ENCODE measurements around the gene EMILIN1.

EMILIN1 gene

DNA sequence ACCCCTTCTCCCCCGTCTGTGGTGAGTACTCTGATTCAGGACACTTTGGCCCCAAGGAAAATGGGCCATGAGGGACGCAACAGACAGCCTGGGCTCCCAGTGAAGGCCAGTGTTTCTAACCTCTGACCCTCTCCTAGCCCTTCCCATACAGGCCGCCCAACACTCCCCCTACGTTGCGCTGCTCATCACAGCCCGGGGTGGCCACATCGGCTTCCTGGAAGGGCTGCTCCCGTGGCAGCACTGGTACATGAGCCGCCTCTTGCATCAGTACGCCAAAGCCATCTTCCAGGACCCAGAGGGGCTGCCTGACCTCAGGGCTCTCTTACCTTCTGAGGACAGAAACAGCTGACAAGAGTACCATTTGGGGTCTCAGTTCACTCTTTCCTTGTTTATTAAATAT is 52.0 kb downstream of the EMILIN1 start:
- no peak for TF ChIP-seq BHLHE40 (IDR thresholded peaks at IDR 0.05; ENCODE audit: borderline replicate concordance)
- no peak for TF ChIP-seq NFRKB (IDR thresholded peaks at IDR 0.05)
- TF ChIP-seq FOXA1 (IDR thresholded peaks at IDR 0.05): no peak
- TF ChIP-seq HDGF (IDR thresholded peaks at IDR 0.05; ENCODE audit: borderline replicate concordance): no peak
- POLR2A ChIA-PET: no interaction called here

DNA sequence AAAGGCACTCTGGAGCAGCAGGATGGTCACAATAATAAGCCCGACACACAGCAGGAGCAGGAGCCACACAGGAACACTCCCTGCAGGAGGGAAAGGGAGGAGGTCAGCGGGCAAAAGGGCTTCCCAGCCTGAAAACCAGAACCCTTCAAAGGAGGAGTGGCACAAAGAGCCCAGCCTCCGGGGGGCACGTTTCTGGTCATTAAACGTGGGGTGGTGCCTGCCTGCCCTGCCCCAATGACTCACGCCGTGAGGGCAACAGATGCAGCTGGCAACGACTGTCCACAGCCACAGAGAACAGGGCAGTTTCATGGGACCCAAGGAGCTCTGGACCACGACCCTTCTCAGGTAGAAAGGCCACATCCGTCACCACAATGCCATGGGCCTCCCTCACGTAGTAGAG is 53.0 kb downstream of the EMILIN1 start:
- CTCF ChIA-PET: interaction anchor here (0.6 kb wide), 1 partner anchor 149 kb away, joined by 3 read pairs; no protein-coding TSS in a partner anchor
- no peak for DNase-seq (ENCODE audit: extremely low spot score)
- POLR2A ChIA-PET: no interaction called here
- TF ChIP-seq NFRKB (IDR thresholded peaks at IDR 0.05): no peak

More for the DNA sequence above, 52.0 kb downstream of the EMILIN1 start:
- DNase-seq (ENCODE audit: extremely low spot score): no peak
- CTCF ChIA-PET: no interaction called here

DNA sequence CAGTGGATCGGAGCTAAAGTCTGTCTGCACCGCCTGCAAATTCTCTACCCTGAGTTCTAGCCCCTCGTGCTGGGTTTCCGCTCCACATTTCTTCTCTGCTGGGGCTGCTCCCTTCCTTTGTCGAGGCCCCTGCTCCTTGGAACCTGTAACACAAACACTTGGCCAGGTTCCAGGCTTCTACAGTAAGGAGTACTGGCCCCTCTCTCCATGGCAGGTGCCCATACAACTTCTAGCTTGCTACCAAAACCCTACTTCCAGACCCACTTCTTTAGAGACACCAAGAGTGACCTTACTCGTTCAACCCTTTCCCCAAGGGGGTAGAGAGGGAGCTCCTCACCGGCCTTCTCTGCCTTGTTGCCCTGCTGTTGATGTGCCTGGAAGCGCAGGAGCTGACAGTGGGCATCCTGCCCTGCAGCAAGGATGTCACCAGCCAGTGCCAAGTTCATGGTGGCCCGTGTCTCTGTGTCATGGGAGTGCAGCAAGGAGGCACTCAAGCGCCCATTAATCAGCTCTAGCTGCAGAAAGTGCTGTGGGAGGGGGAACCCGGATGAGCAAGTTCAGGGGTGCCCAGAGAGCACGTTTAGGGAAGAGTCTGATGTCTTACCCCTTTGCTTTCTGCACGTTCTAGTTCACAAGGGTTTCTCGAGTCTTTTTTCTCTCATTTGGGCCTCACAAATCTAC is 54.9 kb downstream of the EMILIN1 start:
- DNase-seq (ENCODE audit: extremely low spot score): no peak
- POLR2A ChIA-PET: interaction anchor here (0.7 to 2.9 kb wide), 7 partner anchors 9 to 82 kb away, joined by 3 to 42 read pairs (median 3); partner anchors contain the start of genes ABHD1, AGBL5 and TCF23
- TF ChIP-seq CTBP1 (IDR thresholded peaks at IDR 0.05; ENCODE audit: borderline replicate concordance) (no peak), HDGF (IDR thresholded peaks at IDR 0.05; ENCODE audit: borderline replicate concordance) (no peak), LEF1 (IDR thresholded peaks at IDR 0.05; ENCODE audit: borderline replicate concordance) (no peak), ARNT (IDR thresholded peaks at IDR 0.05) (no peak), SP1 (IDR thresholded peaks at IDR 0.05) (no peak)
- CTCF ChIA-PET: interaction anchor here (0.6 to 1.1 kb wide), 4 partner anchors 17 to 80 kb away, joined by 3 to 5 read pairs (median 4); no protein-coding TSS in a partner anchor

DNA sequence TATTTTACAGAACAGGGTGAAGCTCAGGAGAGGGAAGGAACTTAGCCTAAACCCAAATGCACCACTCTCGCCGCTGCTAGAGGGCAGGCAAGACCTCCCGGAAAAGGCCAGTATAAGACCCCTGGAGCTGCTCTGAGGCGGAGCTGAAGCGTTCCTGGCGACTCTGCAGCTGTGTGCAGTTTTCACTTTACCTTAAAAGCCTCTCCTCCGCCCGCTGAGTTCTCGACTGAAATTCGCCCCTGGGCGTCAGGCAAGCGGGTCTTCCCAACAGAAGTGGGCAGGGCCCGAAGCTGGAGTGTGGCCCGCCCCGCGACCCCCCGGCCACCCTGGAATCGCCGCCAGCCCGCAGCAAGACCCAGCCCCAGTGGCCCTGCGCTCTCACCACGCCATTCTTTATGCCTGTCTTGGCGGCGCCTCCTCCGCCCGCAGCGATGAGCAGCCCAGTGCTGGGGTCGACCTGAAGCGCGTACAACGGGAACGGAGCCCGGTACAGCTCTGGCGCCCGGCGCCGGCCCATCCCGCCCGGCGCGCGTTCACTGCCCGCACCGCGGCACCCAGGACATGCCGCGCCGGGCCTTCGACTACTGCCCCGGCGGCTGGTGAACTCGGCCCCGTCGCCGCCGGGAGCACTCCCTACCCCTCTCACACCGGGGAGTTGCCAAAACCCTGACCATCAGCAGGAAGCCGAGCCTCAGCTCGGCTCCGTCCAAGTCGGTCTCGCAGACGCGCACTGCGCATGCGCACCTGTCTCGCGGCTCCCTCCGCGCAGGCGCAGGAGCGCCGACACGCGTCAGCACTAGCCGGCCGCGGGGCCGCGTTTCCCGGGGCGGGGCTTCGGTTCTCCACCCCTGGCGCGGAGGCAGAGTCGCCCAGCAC is 55.7 kb downstream of the EMILIN1 start, which contains the start of gene PREB:
PREB (minus strand) TSS at position 732 of the 876 bp plus-strand sequence; CDS start at position 517, 215 bp downstream.
- TF ChIP-seq, protein P1, sequence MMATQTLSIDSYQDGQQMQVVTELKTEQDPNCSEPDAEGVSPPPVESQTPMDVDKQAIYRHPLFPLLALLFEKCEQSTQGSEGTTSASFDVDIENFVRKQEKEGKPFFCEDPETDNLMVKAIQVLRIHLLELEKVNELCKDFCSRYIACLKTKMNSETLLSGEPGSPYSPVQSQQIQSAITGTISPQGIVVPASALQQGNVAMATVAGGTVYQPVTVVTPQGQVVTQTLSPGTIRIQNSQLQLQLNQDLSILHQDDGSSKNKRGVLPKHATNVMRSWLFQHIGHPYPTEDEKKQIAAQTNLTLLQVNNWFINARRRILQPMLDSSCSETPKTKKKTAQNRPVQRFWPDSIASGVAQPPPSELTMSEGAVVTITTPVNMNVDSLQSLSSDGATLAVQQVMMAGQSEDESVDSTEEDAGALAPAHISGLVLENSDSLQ (IDR thresholded peaks at IDR 0.05): no peak
- TF ChIP-seq ARNT (IDR thresholded peaks at IDR 0.05): no peak
- TF ChIP-seq FOXM1 (IDR thresholded peaks at IDR 0.05; ENCODE audit: borderline replicate concordance): no peak
- TF ChIP-seq L3MBTL2 (conservative IDR thresholded peaks at IDR 0.05): no peak
- no peak for TF ChIP-seq LEF1 (IDR thresholded peaks at IDR 0.05; ENCODE audit: borderline replicate concordance)
- TF ChIP-seq ZNF384 (IDR thresholded peaks at IDR 0.05): no peak
- no peak for TF ChIP-seq SUZ12 (IDR thresholded peaks at IDR 0.05)
- CTCF ChIA-PET: interaction anchor here (0.7 to 1.1 kb wide), 5 partner anchors 17 to 169 kb away, joined by 3 to 5 read pairs (median 3); no protein-coding TSS in a partner anchor
- POLR2A ChIA-PET: interaction anchor here (0.7 to 2.9 kb wide), 9 partner anchors 10 to 83 kb away, joined by 3 to 42 read pairs (median 3); partner anchors contain the start of genes ABHD1, AGBL5 and TCF23
- peak; percentile 100 for DNase-seq (ENCODE audit: extremely low spot score)

DNA sequence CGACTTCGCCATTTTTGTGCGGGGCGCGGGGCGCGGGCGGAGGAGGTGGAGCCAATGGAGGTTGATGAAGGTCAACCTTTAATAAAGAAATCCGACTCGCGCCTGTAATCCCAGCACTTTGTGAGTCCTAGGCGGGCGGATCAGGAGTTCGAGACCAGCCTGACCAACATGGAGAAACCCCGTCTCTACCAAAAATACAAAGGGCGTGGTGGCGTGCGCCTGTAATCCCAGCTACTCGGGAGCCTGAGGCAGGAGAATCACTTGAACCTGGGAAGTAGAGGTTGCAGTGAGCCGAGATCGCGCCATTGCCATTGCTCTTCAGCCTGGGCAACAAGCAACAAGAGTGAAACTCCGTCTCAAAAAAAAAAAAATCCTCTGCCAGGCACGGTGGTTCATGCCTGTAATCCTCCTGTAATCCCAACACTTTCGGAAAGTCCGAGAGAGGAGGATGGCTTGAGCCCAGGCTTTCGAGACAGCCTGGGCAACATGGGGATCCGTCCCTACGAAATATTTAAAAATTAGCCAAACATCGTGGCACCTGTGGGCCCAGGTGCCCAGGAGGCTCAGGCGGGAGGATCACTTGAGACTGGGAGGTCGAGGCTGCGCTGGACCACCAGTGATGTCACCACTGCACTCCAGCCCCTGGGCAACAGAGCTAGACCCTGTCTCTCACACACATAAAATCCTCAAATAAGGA is 56.5 kb downstream of the EMILIN1 start:
- POLR2A ChIA-PET: interaction anchor here (1.2 to 2.9 kb wide), 3 partner anchors 11 to 16 kb away, joined by 4 to 42 read pairs (median 4); partner anchors contain the start of gene ABHD1
- CTCF ChIA-PET: interaction anchor here (1.0 kb wide), 2 partner anchors 57 to 169 kb away, joined by 3 to 4 read pairs; no protein-coding TSS in a partner anchor
- DNase-seq (ENCODE audit: extremely low spot score): no peak
- TF ChIP-seq SUZ12 (IDR thresholded peaks at IDR 0.05) (no peak), FOXA1 (IDR thresholded peaks at IDR 0.05) (no peak), FOXK2 (IDR thresholded peaks at IDR 0.05) (no peak), LEF1 (IDR thresholded peaks at IDR 0.05; ENCODE audit: borderline replicate concordance) (no peak), BHLHE40 (IDR thresholded peaks at IDR 0.05; ENCODE audit: borderline replicate concordance) (no peak)

DNA sequence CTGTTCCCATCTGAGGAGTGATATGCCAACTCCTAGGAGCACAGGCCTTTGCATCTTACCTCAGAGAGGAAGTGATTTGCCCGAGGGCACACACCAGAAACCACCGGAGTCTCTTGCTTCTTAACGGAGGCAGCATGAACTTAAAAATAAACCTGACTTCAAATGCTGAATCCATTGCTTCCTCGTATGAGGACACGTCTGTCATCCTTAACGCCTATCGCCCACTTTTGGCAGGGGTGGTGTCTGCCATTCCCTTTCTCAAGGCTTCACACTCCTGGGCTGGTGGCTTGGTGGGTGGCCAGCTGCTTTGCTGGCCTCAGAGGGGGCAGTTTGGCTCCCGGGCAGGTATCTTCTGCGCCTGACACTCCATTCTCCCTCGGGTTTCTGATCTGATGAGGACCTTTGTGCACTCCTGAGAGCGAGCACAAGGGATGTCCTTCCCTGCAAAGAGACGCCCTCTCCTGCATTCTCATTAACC is 57.1 kb downstream of the EMILIN1 start:
- ChIA-PET CTCF (no interaction called here), POLR2A (no interaction called here)
- no peak for DNase-seq (ENCODE audit: extremely low spot score)
- TF ChIP-seq NFRKB (IDR thresholded peaks at IDR 0.05) (no peak), TARDBP (IDR thresholded peaks at IDR 0.05) (no peak), FOXM1 (IDR thresholded peaks at IDR 0.05; ENCODE audit: borderline replicate concordance) (no peak), LEF1 (IDR thresholded peaks at IDR 0.05; ENCODE audit: borderline replicate concordance) (no peak), SUZ12 (IDR thresholded peaks at IDR 0.05) (no peak), SP1 (IDR thresholded peaks at IDR 0.05) (no peak)
- TF ChIP-seq, protein P1 (IDR thresholded peaks at IDR 0.05): no peak
